Fibroblast of skin of scalp (primary cell): ENCODE results near the gene POTEI.
"Not testable (repeated sequence)": the region's sequence is repeated elsewhere in the genome, so short reads cannot be mapped to it uniquely, and the experiment has no call there.

Experiments used
- DNase-seq: peaks from one replicate; pipeline ENCODE4 v3.0.0-alpha.2; 2013

POTEI gene

DNA sequence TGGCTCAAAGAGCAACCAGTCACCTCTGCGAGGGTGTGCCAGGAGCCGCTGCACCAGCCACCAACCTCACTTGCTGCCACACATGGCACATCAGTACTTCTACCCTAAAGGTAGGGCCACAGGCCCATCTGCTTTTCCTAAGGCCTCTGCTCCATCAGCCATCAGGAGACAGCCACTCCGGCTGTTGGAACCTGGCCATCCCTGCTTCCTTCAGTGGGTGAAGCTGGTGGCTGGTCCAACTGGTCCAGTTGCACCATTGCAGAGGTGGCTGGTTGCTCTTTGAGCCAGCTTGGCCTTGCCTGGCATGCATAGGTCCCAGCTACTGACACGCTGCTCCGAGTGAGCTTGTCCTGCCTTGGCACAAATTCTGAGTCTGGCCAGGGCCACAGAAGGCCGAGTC, 53.7 kb downstream of the POTEI start:
- DNase-seq, result not testable (repeated sequence)

DNA sequence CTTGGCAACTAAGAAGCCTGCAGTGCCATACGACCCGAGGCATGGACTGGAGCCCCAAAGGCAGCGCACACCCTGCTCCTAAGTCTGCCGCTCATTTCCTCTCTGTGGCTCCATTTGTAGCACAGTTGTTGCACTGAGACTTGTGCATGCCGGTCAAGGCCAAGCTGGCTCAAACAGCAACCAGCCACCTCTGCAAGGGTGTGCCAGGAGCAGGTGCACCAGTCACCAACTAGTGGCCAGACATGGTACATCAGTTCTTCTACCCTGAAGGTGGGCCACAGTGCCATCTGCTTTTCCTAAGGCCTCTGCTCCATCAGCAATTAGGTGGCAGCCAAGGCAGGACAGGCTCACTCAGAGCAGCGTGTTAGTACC, 54.4 kb downstream of the POTEI start:
- DNase-seq, result not testable (repeated sequence)

DNA sequence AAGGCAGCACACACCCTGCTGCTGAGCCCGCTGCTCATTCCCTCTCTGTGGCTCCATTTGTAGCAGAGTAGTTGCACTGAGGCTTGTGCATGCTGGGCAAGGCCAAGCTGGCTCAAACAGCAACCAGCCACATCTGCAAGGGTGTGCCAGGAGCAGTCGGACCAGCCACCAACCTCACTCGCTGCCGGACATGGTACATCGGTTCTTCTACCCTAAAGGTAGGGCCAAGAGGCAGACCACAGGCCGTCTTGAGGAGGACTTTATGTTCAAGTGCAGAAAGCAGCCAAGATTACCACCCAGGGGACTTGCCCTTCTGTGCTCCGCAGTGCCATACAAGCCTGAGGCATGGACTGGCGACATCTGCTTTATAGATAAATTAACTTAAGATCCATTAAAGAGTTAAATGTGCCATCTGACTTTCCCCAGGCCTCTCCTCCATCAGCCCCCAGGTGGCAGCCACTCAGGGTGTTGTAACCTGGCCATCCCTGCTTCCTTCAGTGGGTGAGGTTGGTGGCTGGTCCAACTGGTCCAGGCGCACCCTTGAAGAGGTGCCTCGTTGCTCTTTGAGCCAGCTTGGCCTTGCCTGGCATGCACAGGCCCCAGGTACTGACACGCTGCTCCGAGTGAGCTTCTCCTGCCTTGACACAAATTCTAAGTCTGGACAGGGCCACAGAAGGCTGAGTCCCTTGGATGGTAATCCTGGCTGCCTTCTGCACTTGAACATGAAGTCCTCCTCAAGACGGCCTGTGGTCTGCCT, 55.0 kb downstream of the POTEI start:
- DNase-seq, result not testable (repeated sequence)

DNA sequence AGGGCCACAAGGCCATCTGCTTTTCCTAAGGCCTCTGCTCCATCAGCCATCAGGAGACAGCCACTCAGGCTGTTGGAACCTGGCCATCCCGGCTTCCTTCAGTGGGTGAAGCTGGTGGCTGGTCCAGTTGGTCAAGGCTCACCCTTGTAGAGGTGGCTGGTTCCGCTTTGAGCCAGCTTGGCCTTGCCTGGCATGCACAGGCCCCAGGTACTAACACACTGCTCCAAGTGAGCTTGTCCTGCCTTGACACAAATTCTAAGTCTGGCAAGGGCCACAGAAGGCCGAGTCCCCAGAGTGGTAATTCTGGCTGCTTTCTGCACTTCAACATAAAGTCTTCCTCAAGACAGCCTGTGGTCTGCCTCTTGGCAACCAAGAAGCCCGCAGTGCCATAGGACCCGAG, 56.2 kb downstream of the POTEI start:
- not testable (repeated sequence) for DNase-seq

GRCh38 chr2:130451823-130452222, 57.3 kb downstream of the POTEI start:
- not testable (repeated sequence) for DNase-seq

- not testable (repeated sequence) for DNase-seq
These were observed 57.9 kb downstream of the POTEI start for GRCh38 chr2:130451278-130451677.

DNA sequence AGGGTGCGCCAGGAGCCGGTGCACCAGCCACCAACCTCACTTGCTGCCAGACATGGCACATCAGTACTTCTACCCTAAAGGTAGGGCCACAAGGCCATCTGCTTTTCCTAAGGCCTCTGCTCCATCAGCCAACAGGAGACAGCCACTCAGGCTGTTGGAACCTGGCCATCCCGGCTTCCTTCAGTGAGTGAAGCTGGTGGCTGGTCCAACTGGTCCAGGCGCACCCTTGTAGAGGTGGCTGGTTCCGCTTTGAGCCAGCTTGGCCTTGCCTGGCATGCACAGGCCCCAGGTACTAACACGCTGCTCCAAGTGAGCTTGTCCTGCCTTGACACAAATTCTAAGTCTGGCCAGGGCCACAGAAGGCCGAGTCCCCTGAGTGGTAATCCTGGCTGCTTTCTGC, 58.8 kb downstream of the POTEI start:
- DNase-seq, result not testable (repeated sequence)

DNA sequence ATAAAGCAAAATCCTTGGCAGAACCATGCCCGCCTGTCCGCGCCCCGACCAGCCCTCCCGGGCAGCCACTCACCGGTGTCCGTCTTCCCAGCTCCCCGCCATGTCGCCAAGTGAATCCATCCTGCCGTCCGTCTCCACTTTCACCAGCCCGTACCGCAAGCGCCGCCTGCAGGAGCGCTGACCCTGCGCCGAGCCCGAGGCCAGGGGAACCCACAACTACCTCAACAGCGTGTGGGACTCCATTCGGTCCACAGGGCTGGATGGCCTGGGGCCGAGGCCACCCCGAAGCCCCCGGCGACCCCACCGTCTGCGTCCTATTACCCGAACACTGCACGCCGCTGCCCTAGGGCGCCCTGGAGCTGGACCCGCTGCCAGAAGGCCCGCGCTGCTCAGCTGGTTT, 81.5 kb downstream of the POTEI start:
- DNase-seq, result peak; percentile 5

- not testable (repeated sequence) for DNase-seq
These were observed 90.3 kb downstream of the POTEI start for GRCh38 chr2:130418845-130419244.

GRCh38 chr2:130416693-130417092, 92.4 kb downstream of the POTEI start:
- DNase-seq, result not testable (repeated sequence)
